Activated T-cell treated with anti-CD3 and anti-CD28 coated beads, Interleukin-2, amount 50 U/mL, for 4 hours (primary cell): Measurements from ENCODE around the gene KRTCAP3. TPM values are rescaled to one million over a fixed set of nuclear protein-coding genes. Genes with fewer than 3 reads are reported as not detected.

ENCODE experiments used
- ATAC-seq, 2 donors: fragments of 200-7000 bp; cut with Tn5 transposase; one replicate each; pipeline ENCODE4 v1.10.0; 2021
- DNase-seq: peaks from one replicate; pipeline ENCODE4 v3.0.0-alpha.2; 2020
- H3K27me3 Mint-ChIP-seq: one replicate; pipeline ENCODE4 v1.8.0; 2021; ENCODE audit warnings: low read depth, mixed read lengths
- H3K36me3 Mint-ChIP-seq: one replicate; pipeline ENCODE4 v1.8.0; 2022; ENCODE audit warnings: mixed read lengths; ENCODE audit not compliant: insufficient read depth
- H3K4me1 Mint-ChIP-seq: one replicate; pipeline ENCODE4 v1.8.0; 2021; ENCODE audit warnings: low read depth, mixed read lengths
- H3K4me3 Mint-ChIP-seq: one replicate; pipeline ENCODE4 v1.8.0; 2021; ENCODE audit warnings: mild to moderate bottlenecking, moderate library complexity, mixed read lengths
- H3K9me3 Mint-ChIP-seq: one replicate; pipeline ENCODE4 v1.8.0; 2021; ENCODE audit warnings: mixed read lengths
- total RNA-seq, 3 donors: library from RNA; stranded (reverse); gene quantifications; one replicate each; pipeline ENCODE4 v1.2.1, GENCODE V29; 2021

KRTCAP3 gene
- total RNA-seq: 1 to 10 TPM; 4.8 to 5.4 (median 5.2) TPM

- peak; percentile 57 to 64 for ATAC-seq
- H3K36me3 Mint-ChIP-seq: peaks cover 34% of the 10 kb centered on the region
- H3K4me1 Mint-ChIP-seq: peaks cover 6% of the 10 kb centered on the region
- no peaks in the 10 kb centered on the region for H3K9me3 Mint-ChIP-seq
- H3K4me3 Mint-ChIP-seq: no peak within 1 kb of the TSS
- no peaks in the 10 kb centered on the region for H3K27me3 Mint-ChIP-seq
- peak; percentile 53 for DNase-seq
Observed at GRCh38 chr2:27441958-27442919, at the start of gene KRTCAP3. Gene KRTCAP3 (plus strand): TSS chr2:27442381. CDS start chr2:27442413, 32 bp downstream.

- no peak for ATAC-seq
- peaks cover 42% of the 10 kb centered on the region for H3K4me1 Mint-ChIP-seq
- H3K27me3 Mint-ChIP-seq: no peaks in the 10 kb centered on the region
- H3K36me3 Mint-ChIP-seq: peaks cover 24% of the 10 kb centered on the region
- no peak overlapping the region for H3K4me3 Mint-ChIP-seq
- DNase-seq: no peak
- H3K9me3 Mint-ChIP-seq: no peaks in the 10 kb centered on the region
Observed at GRCh38 chr2:27393225-27393624, 49.0 kb upstream of the KRTCAP3 start.

GRCh38 chr2:27398962-27399361 is 43.2 kb upstream of the KRTCAP3 start:
- DNase-seq (no peak), ATAC-seq (no peak)
- no peaks in the 10 kb centered on the region for H3K27me3 Mint-ChIP-seq
- H3K9me3 Mint-ChIP-seq: no peaks in the 10 kb centered on the region
- peaks cover 30% of the 10 kb centered on the region for H3K4me1 Mint-ChIP-seq
- H3K36me3 Mint-ChIP-seq: peaks cover 10% of the 10 kb centered on the region
- H3K4me3 Mint-ChIP-seq: no peak overlapping the region

GRCh38 chr2:27400348-27401135 is 41.6 kb upstream of the KRTCAP3 start:
- Mint-ChIP-seq H3K9me3 (no peaks in the 10 kb centered on the region), H3K27me3 (no peaks in the 10 kb centered on the region), H3K4me3 (no peak overlapping the region), H3K4me1 (peaks cover 30% of the 10 kb centered on the region), H3K36me3 (peaks cover 10% of the 10 kb centered on the region)
- ATAC-seq: no peak
- DNase-seq: no peak

GRCh38 chr2:27407798-27408491 is 34.2 kb upstream of the KRTCAP3 start:
- ATAC-seq: no peak
- no peaks in the 10 kb centered on the region for H3K9me3 Mint-ChIP-seq
- no peak for DNase-seq
- peaks cover 37% of the 10 kb centered on the region for H3K4me1 Mint-ChIP-seq
- H3K36me3 Mint-ChIP-seq: peaks cover 11% of the 10 kb centered on the region
- no peaks in the 10 kb centered on the region for H3K27me3 Mint-ChIP-seq
- peak overlapping the region; percentile 89 for H3K4me3 Mint-ChIP-seq

GRCh38 chr2:27408601-27409320 is 33.4 kb upstream of the KRTCAP3 start:
- Mint-ChIP-seq H3K4me1 (peaks cover 34% of the 10 kb centered on the region), H3K27me3 (no peaks in the 10 kb centered on the region), H3K4me3 (peak overlapping the region; percentile 89), H3K9me3 (no peaks in the 10 kb centered on the region), H3K36me3 (peaks cover 8% of the 10 kb centered on the region)
- ATAC-seq (peak; percentile 28 to 33), DNase-seq (no peak)

GRCh38 chr2:27409321-27410073 is 32.7 kb upstream of the KRTCAP3 start, which contains the start of gene PPM1G:
Gene PPM1G (minus strand): TSS chr2:27409591. CDS start chr2:27409422, 169 bp downstream.
- DNase-seq (peak; percentile 96), ATAC-seq (peak; percentile 99)
- peaks cover 8% of the 10 kb centered on the region for H3K36me3 Mint-ChIP-seq
- no peaks in the 10 kb centered on the region for H3K9me3 Mint-ChIP-seq
- no peaks in the 10 kb centered on the region for H3K27me3 Mint-ChIP-seq
- peak within 1 kb of the TSS; percentile 89 for H3K4me3 Mint-ChIP-seq
- peaks cover 32% of the 10 kb centered on the region for H3K4me1 Mint-ChIP-seq

- Mint-ChIP-seq H3K4me3 (no peak overlapping the region), H3K9me3 (no peaks in the 10 kb centered on the region)
Observed at GRCh38 chr2:27412419-27413152, 29.6 kb upstream of the KRTCAP3 start.

GRCh38 chr2:27416151-27416550 is 26.0 kb upstream of the KRTCAP3 start:
- Mint-ChIP-seq H3K4me1 (peaks cover 2% of the 10 kb centered on the region), H3K4me3 (no peak overlapping the region), H3K9me3 (no peaks in the 10 kb centered on the region), H3K27me3 (no peaks in the 10 kb centered on the region), H3K36me3 (no peaks in the 10 kb centered on the region)
- no peak for DNase-seq
- ATAC-seq: no peak

More at GRCh38 chr2:27412419-27413152, 29.6 kb upstream of the KRTCAP3 start:
- Mint-ChIP-seq H3K36me3 (peaks cover 3% of the 10 kb centered on the region), H3K4me1 (peaks cover 18% of the 10 kb centered on the region), H3K27me3 (no peaks in the 10 kb centered on the region)
- ATAC-seq (no peak), DNase-seq (no peak)

- H3K36me3 Mint-ChIP-seq: no peaks in the 10 kb centered on the region
- no peak for DNase-seq
- ATAC-seq: no peak
- no peaks in the 10 kb centered on the region for H3K27me3 Mint-ChIP-seq
- no peaks in the 10 kb centered on the region for H3K4me1 Mint-ChIP-seq
- H3K4me3 Mint-ChIP-seq: no peak overlapping the region
- H3K9me3 Mint-ChIP-seq: no peaks in the 10 kb centered on the region
Observed at GRCh38 chr2:27420996-27421395, 21.2 kb upstream of the KRTCAP3 start.

GRCh38 chr2:27421660-27422250 is 20.4 kb upstream of the KRTCAP3 start:
- H3K27me3 Mint-ChIP-seq: no peaks in the 10 kb centered on the region
- DNase-seq (no peak), ATAC-seq (no peak)
- H3K9me3 Mint-ChIP-seq: no peaks in the 10 kb centered on the region
- H3K36me3 Mint-ChIP-seq: no peaks in the 10 kb centered on the region
- no peaks in the 10 kb centered on the region for H3K4me1 Mint-ChIP-seq
- no peak overlapping the region for H3K4me3 Mint-ChIP-seq

GRCh38 chr2:27422958-27423357 is 19.2 kb upstream of the KRTCAP3 start:
- no peak overlapping the region for H3K4me3 Mint-ChIP-seq
- H3K27me3 Mint-ChIP-seq: no peaks in the 10 kb centered on the region
- H3K4me1 Mint-ChIP-seq: peaks cover 4% of the 10 kb centered on the region
- H3K36me3 Mint-ChIP-seq: no peaks in the 10 kb centered on the region
- no peaks in the 10 kb centered on the region for H3K9me3 Mint-ChIP-seq
- no peak for ATAC-seq
- DNase-seq: no peak
